Right atrium auricular region (tissue), 2 donors: ENCODE data around the gene TADA3. TPM values are rescaled to one million over a fixed set of nuclear protein-coding genes. Genes with fewer than 3 reads are reported as not detected.

Experiments used
- DNase-seq: peaks from one replicate; pipeline ENCODE4 v3.0.0-alpha.2; 2019; ENCODE audit warnings: low spot score
- H3K27ac ChIP-seq, 2 donors: fragments of 200-600 bp; sonication (generic); 1 replicate in 1 of 2; 2 replicates in 1 of 2; pipeline ENCODE4 v1.5.1; 2016 to 2019
- H3K27me3 ChIP-seq, 2 donors: fragments of 200-600 bp; sonication (generic); one replicate each; pipeline versions ENCODE4 v1.5.1 to v1.6.0; 2017 to 2019
- H3K36me3 ChIP-seq: fragments of 200-600 bp; sonication (generic); one replicate; pipeline ENCODE4 v1.5.1; 2016
- H3K4me1 ChIP-seq, 2 donors: fragments of 200-600 bp; sonication (generic); one replicate each; pipeline versions ENCODE4 v1.5.1 to v1.6.0; 2017 to 2019
- H3K4me3 ChIP-seq, 2 donors: fragments of 200-600 bp; sonication (generic); 1 replicate in 1 of 2; 2 replicates in 1 of 2; pipeline ENCODE4 v1.5.1; 2017 to 2019; ENCODE audit warnings: mild to moderate bottlenecking in 1 of 2, moderate library complexity in 1 of 2
- H3K9me3 ChIP-seq, 2 donors: fragments of 200-600 bp; sonication (generic); one replicate each; pipeline ENCODE4 v1.5.1; 2019
- total RNA-seq, 2 donors: library from RNA; depleted of rRNA; stranded (reverse); fragments of >200 nt; gene quantifications; one replicate each; pipeline ENCODE4 v1.1.0, GENCODE V29; 2016
- TF ChIP-seq, protein P1 (sequence below), 2 donors: fragments of 200-600 bp; sonication (generic); IDR thresholded peaks; one replicate each; pipeline ENCODE4 v1.5.1; 2019; ENCODE audit warnings: antibody characterized with exemption in 2 of 2

Gene TADA3, protein sequence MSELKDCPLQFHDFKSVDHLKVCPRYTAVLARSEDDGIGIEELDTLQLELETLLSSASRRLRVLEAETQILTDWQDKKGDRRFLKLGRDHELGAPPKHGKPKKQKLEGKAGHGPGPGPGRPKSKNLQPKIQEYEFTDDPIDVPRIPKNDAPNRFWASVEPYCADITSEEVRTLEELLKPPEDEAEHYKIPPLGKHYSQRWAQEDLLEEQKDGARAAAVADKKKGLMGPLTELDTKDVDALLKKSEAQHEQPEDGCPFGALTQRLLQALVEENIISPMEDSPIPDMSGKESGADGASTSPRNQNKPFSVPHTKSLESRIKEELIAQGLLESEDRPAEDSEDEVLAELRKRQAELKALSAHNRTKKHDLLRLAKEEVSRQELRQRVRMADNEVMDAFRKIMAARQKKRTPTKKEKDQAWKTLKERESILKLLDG
- 10 to 100 TPM; 43.6 to 57.3 TPM for total RNA-seq

DNA sequence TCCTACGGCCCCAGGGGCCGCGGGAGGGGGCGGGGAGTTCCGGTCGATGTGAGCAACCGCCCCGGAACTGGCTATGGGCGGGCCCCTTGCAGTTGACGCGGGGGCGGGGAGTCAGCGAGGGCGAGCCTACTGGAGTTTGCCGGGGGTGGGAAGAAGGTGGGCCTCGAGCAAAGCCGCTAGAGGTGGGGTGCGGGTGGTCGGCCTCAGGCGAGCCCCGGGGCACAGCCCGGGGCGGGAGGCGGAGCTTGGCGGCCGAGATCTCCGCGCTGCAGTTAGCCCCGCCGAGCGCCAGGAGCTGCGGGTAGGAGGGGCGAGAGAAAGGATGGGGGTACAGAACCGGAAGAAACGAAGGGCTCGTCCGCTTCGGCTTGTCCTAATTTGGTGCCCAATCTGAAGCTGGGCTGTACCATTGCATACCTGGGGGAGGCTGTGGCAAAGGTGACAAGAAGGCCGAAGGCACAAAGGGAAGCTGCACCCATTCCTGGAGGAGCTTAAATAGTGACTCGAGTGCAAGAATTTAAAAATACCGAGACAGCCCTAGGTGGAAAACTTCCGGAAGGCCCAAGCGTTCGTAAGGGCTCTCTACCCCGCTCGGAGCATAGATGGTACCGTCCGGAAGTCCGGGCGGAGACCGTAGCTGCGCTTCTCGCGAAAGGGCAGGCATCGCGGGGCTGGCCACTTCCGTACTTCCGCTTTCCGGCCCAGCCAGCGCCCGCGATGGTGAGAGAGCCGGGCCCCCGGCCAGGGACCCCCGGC, at the start of gene TADA3, which contains the start of gene ARPC4:
Gene TADA3 (minus strand): TSS at position 69 of the 756 bp plus-strand sequence. CDS start 1,007 bp downstream, outside the sequence.
Gene ARPC4 (plus strand): TSS at position 678 of the 756 bp plus-strand sequence. CDS start 40 bp downstream, at position 718.
- Histone ChIP-seq H3K36me3 (peaks cover 29% of the 10 kb centered on the region), H3K4me1 (peaks cover 0 to 35% of the 10 kb centered on the region in 2 donors), H3K4me3 (peak within 1 kb of the TSS; percentile 92 to 99), H3K27me3 (no peaks in the 10 kb centered on the region), H3K27ac (peak within 1 kb of the TSS; percentile 96 to 99), H3K9me3 (no peaks in the 10 kb centered on the region)
- DNase-seq = peak; percentile 93
- TF ChIP-seq, protein P1, sequence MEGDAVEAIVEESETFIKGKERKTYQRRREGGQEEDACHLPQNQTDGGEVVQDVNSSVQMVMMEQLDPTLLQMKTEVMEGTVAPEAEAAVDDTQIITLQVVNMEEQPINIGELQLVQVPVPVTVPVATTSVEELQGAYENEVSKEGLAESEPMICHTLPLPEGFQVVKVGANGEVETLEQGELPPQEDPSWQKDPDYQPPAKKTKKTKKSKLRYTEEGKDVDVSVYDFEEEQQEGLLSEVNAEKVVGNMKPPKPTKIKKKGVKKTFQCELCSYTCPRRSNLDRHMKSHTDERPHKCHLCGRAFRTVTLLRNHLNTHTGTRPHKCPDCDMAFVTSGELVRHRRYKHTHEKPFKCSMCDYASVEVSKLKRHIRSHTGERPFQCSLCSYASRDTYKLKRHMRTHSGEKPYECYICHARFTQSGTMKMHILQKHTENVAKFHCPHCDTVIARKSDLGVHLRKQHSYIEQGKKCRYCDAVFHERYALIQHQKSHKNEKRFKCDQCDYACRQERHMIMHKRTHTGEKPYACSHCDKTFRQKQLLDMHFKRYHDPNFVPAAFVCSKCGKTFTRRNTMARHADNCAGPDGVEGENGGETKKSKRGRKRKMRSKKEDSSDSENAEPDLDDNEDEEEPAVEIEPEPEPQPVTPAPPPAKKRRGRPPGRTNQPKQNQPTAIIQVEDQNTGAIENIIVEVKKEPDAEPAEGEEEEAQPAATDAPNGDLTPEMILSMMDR (IDR thresholded peaks at IDR 0.05) = no peak

DNA sequence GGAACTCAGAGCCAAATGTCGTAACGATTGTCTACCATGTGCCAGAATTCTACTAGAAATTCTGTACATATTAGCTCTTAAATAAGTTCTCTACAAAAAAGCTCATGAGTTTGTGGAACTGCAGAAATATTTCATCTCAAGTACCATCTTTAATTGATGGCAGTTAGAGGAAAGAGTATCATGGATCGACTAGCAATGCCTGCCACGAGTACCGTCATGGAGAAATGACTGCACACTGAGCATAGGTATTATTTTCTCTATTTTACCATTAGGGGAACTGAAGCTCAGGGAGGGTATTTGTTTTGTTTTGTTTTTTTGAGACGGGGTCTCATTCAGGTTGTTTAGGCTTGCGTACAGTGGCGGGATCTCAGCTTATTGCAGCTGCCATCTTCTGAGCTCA, 48.7 kb upstream of the TADA3 start:
- Histone ChIP-seq H3K4me1 (peaks cover 0 to 11% of the 10 kb centered on the region in 2 donors), H3K4me3 (no peak overlapping the region), H3K27ac (no peak overlapping the region), H3K9me3 (no peaks in the 10 kb centered on the region), H3K27me3 (no peaks in the 10 kb centered on the region), H3K36me3 (peaks cover 30% of the 10 kb centered on the region)
- TF ChIP-seq, protein P1 (IDR thresholded peaks at IDR 0.05) = no peak
- no peak for DNase-seq

DNA sequence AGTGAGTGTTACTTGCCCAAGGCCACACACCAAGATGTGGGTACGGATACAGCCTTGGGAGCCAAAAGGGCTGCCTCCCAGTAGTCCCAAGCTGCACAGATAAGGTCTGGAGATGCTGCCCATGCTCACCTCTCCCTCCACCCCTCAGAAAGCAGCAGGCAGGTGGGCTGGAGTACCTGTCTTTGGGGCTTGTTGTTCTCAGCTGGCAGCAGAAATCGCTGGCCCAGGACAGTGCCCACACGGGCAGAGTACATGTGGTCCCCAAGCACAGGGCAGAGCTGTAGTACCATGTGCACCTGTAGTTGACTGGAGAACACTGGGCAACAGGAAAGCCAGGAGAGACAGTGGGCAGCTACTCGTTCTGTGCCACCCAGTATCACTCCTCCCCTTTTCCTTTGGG, 46.6 kb upstream of the TADA3 start:
- no peak for DNase-seq
- peaks cover 39% of the 10 kb centered on the region for H3K36me3 ChIP-seq
- no peaks in the 10 kb centered on the region for H3K27me3 ChIP-seq
- no peak overlapping the region for H3K27ac ChIP-seq
- no peaks in the 10 kb centered on the region for H3K9me3 ChIP-seq
- TF ChIP-seq, protein P1 (IDR thresholded peaks at IDR 0.05) = no peak
- H3K4me3 ChIP-seq = no peak overlapping the region
- peaks cover 0 to 7% of the 10 kb centered on the region in 2 donors for H3K4me1 ChIP-seq

DNA sequence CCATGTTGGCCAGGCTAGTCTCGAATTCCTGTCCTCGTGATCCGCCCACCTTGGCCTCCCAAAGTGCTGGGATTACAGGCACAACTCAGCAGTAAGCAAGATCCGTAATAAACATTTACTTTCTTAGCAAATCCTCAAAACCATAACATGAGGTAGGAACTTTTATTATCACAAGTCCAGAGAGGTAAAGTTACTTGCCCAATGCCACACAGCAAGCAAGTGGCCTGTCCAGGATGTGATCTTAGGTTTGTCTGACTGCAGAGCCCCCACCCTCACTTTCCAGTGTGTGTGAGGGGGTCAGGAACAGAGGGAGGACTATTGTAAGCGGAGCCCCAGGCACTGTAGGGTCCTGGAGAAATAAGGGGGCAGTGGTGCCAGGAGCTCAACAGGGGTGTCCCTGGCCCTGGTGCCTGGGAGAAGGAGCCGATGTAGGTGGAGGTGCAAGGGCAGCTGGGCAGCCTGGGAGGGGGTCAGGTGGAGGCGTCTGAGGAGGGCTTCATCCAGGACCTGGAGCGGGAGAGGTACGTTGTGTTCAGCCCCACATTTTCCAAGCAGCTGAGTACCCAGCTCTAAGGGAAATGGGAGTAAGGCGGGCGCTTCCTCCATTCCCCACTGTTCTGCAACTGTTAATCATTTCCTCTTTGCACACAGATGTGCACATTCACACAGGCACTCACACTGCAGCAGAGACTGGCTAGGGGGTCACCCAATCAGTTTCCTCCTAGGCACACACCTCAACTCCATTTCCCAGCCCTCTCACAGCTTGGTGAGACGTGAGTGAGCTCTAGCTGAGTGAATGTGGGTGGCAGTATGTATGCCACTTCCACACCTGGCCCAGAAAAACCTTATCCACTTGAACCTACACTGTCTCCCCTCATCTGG, 45.7 kb upstream of the TADA3 start:
- no peaks in the 10 kb centered on the region for H3K9me3 ChIP-seq
- peaks cover 0 to 4% of the 10 kb centered on the region in 2 donors for H3K4me1 ChIP-seq
- H3K27me3 ChIP-seq = no peaks in the 10 kb centered on the region
- no peak overlapping the region for H3K4me3 ChIP-seq
- TF ChIP-seq, protein P1 (IDR thresholded peaks at IDR 0.05) = no peak
- H3K27ac ChIP-seq = no peak overlapping the region
- no peak for DNase-seq
- peaks cover 43% of the 10 kb centered on the region for H3K36me3 ChIP-seq
